Mesodermal cell (in vitro differentiated cells): ENCODE data around the gene ZNF280D.
"Not testable (repeated sequence)": the region's sequence is repeated elsewhere in the genome, so short reads cannot be mapped to it uniquely, and the experiment has no call there.

ENCODE experiments used
- H3K27ac ChIP-seq: 2 replicates; pipeline ENCODE4 v1.7.0; 2013; ENCODE audit warnings: mild to moderate bottlenecking, low read depth, low read length, moderate library complexity; ENCODE audit not compliant: severe bottlenecking
- H3K36me3 ChIP-seq: 2 replicates; pipeline ENCODE4 v1.7.1; 2013; ENCODE audit warnings: mild to moderate bottlenecking, low read length, moderate library complexity; ENCODE audit not compliant: control insufficient read depth, insufficient read depth
- H3K4me1 ChIP-seq: one replicate; pipeline ENCODE4 v1.7.1; 2013; ENCODE audit warnings: mild to moderate bottlenecking, low read length; ENCODE audit not compliant: insufficient read depth, control insufficient read depth, poor library complexity, severe bottlenecking
- H3K4me3 ChIP-seq: 2 replicates; pipeline ENCODE4 v1.7.0; 2013; ENCODE audit warnings: low read length, control low read depth, mild to moderate bottlenecking; ENCODE audit not compliant: insufficient read depth, poor library complexity, severe bottlenecking; ENCODE audit errors: extremely low read depth
- H3K9me3 ChIP-seq: 2 replicates; pipeline ENCODE4 v1.7.1; 2013; ENCODE audit warnings: mild to moderate bottlenecking, low read length, moderate library complexity; ENCODE audit not compliant: control insufficient read depth
- WGBS, 2 experiments: methylation state at CpG; one replicate each; pipeline ENCODE4 v1.1.5; 2013; ENCODE audit warnings: missing lambda C conversion rate in 2 of 2; ENCODE audit not compliant: insufficient coverage in 2 of 2; 5-methylcytosine and 5-hydroxymethylcytosine counted together

Gene ZNF280D

GRCh38 chr15:56718560-56718959 lies 14.7 kb downstream of the ZNF280D start:
- WGBS, 2 experiments: 100% methylated on average over 1 of the region's 1 CpG; no CpG with 5 or more reads in 1 of the 2 experiments
- Histone ChIP-seq H3K9me3 (no peaks in the 10 kb centered on the region), H3K4me3 (no peak overlapping the region), H3K4me1 (no peaks in the 10 kb centered on the region), H3K27ac (no peak overlapping the region), H3K36me3 (no peaks in the 10 kb centered on the region)

GRCh38 chr15:56716334-56716733 lies 17.0 kb downstream of the ZNF280D start:
- no peaks in the 10 kb centered on the region for H3K36me3 ChIP-seq
- no peak overlapping the region for H3K27ac ChIP-seq
- no peaks in the 10 kb centered on the region for H3K4me1 ChIP-seq
- H3K4me3 ChIP-seq: no peak overlapping the region
- H3K9me3 ChIP-seq: no peaks in the 10 kb centered on the region

- Histone ChIP-seq H3K4me3 (no peak overlapping the region), H3K4me1 (no peaks in the 10 kb centered on the region), H3K27ac (no peak overlapping the region)
Measured at GRCh38 chr15:56715220-56715619, 18.1 kb downstream of the ZNF280D start.

GRCh38 chr15:56709502-56709901 lies 23.8 kb downstream of the ZNF280D start:
- H3K4me3 ChIP-seq, H3K9me3 ChIP-seq, H3K4me1 ChIP-seq, H3K36me3 ChIP-seq, H3K27ac ChIP-seq: not testable (repeated sequence)
- WGBS, 2 experiments: no CpG with 5 or more reads among the region's 5 CpGs

More at GRCh38 chr15:56715220-56715619, 18.1 kb downstream of the ZNF280D start:
- H3K9me3 ChIP-seq: no peaks in the 10 kb centered on the region
- H3K36me3 ChIP-seq: no peaks in the 10 kb centered on the region

- no peak overlapping the region for H3K27ac ChIP-seq
- H3K4me3 ChIP-seq: no peak overlapping the region
- H3K36me3 ChIP-seq: peaks cover 4% of the 10 kb centered on the region
- H3K4me1 ChIP-seq: no peaks in the 10 kb centered on the region
- WGBS, 2 experiments: no CpG with 5 or more reads among the region's 1 CpG
- no peaks in the 10 kb centered on the region for H3K9me3 ChIP-seq
Measured at GRCh38 chr15:56699743-56700142, 33.6 kb downstream of the ZNF280D start.

- Histone ChIP-seq H3K9me3 (no peaks in the 10 kb centered on the region), H3K4me3 (no peak overlapping the region), H3K36me3 (peaks cover 4% of the 10 kb centered on the region), H3K27ac (no peak overlapping the region), H3K4me1 (no peaks in the 10 kb centered on the region)
- 100% methylated on average over 1 of the region's 2 CpGs for WGBS, 2 experiments
Measured at GRCh38 chr15:56698270-56698669, 35.0 kb downstream of the ZNF280D start.

- Histone ChIP-seq H3K27ac (no peak overlapping the region), H3K4me1 (no peaks in the 10 kb centered on the region), H3K4me3 (no peak overlapping the region), H3K9me3 (no peaks in the 10 kb centered on the region), H3K36me3 (no peaks in the 10 kb centered on the region)
- 94 to 100% methylated on average over 2 of the region's 3 CpGs for WGBS, 2 experiments
Measured at GRCh38 chr15:56693761-56694160, 39.5 kb downstream of the ZNF280D start.

GRCh38 chr15:56690733-56691132 lies 42.6 kb downstream of the ZNF280D start:
- no peaks in the 10 kb centered on the region for H3K9me3 ChIP-seq
- H3K36me3 ChIP-seq: no peaks in the 10 kb centered on the region
- WGBS, 2 experiments: no CpG with 5 or more reads among the region's 1 CpG
- no peaks in the 10 kb centered on the region for H3K4me1 ChIP-seq
- H3K4me3 ChIP-seq: no peak overlapping the region
- no peak overlapping the region for H3K27ac ChIP-seq

GRCh38 chr15:56683908-56684307 lies 49.4 kb downstream of the ZNF280D start:
- no peak overlapping the region for H3K4me3 ChIP-seq
- H3K27ac ChIP-seq: no peak overlapping the region
- 100% methylated on average over 1 of the region's 1 CpG for WGBS, 2 experiments
- H3K9me3 ChIP-seq: no peaks in the 10 kb centered on the region
- no peaks in the 10 kb centered on the region for H3K4me1 ChIP-seq
- H3K36me3 ChIP-seq: no peaks in the 10 kb centered on the region

GRCh38 chr15:56681113-56681512 lies 52.2 kb downstream of the ZNF280D start:
- H3K4me1 ChIP-seq: no peaks in the 10 kb centered on the region

GRCh38 chr15:56679225-56679624 lies 54.1 kb downstream of the ZNF280D start:
- Histone ChIP-seq H3K4me1 (no peaks in the 10 kb centered on the region), H3K9me3 (no peaks in the 10 kb centered on the region), H3K27ac (no peak overlapping the region), H3K36me3 (no peaks in the 10 kb centered on the region), H3K4me3 (no peak overlapping the region)

More at GRCh38 chr15:56681113-56681512, 52.2 kb downstream of the ZNF280D start:
- no peak overlapping the region for H3K4me3 ChIP-seq
- H3K9me3 ChIP-seq: no peaks in the 10 kb centered on the region
- H3K36me3 ChIP-seq: no peaks in the 10 kb centered on the region
- no peak overlapping the region for H3K27ac ChIP-seq

- Histone ChIP-seq H3K4me3 (no peak overlapping the region), H3K9me3 (no peaks in the 10 kb centered on the region), H3K36me3 (no peaks in the 10 kb centered on the region), H3K4me1 (no peaks in the 10 kb centered on the region), H3K27ac (no peak overlapping the region)
- 78 to 92% methylated on average over 3 of the region's 4 CpGs for WGBS, 2 experiments
Measured at GRCh38 chr15:56678571-56678970, 54.7 kb downstream of the ZNF280D start.
